Daoy (cell line): Measurements from ENCODE around the gene SAP25. TPM values are rescaled to one million over a fixed set of nuclear protein-coding genes. Genes with fewer than 3 reads are reported as not detected.

ENCODE experiments used
- DNase-seq: peaks from one replicate; pipeline ENCODE4 v3.0.0-alpha.2; 2015; ENCODE audit warnings: low read depth
- total RNA-seq: library from RNA; depleted of rRNA; stranded (reverse); fragments of >200 nt; shearing (Covaris generic); gene quantifications from 2 replicates; pipeline ENCODE4 v1.2.3, GENCODE V29; 2014

SAP25 gene
- total RNA-seq, 1 experiment from 2014 or later = 0.80 TPM

DNA sequence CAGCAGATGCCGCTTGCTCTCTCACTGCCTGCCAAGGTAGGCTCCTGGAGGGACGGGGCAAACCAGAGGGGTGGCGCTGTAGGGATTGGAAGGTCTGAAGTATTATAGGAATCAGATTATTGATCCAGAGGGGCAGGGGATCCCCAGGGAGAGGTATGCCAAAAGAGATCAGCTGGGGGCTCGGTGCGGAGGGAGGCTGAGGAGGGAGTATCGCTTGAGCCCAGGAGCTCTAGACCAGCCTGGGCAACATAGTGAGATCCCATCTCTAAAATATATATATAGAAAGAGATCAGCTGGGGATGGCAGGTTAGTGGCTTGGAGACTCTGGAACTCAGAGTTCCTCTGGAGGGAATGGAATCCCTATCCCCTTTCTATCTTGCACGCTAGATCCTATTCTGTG lies 21.5 kb upstream of the SAP25 start:
- no peak for DNase-seq

DNA sequence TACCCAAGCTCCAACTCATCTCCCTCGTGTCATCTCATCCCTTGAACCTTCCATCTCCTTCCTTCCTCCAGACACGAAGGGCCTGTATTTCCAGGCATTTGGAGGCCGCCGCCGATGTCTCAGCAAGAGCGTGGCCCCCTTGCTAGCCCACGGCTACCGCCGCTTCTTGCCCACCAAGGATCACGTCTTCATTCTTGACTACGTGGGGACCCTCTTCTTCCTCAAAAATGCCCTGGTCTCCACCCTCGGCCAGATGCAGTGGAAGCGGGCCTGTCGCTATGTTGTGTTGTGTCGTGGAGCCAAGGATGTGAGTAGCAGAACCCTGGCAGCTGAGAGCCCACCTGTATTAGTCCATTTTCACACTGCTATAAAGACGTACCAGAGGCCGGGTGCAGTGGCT lies 17.9 kb upstream of the SAP25 start:
- no peak for DNase-seq

DNA sequence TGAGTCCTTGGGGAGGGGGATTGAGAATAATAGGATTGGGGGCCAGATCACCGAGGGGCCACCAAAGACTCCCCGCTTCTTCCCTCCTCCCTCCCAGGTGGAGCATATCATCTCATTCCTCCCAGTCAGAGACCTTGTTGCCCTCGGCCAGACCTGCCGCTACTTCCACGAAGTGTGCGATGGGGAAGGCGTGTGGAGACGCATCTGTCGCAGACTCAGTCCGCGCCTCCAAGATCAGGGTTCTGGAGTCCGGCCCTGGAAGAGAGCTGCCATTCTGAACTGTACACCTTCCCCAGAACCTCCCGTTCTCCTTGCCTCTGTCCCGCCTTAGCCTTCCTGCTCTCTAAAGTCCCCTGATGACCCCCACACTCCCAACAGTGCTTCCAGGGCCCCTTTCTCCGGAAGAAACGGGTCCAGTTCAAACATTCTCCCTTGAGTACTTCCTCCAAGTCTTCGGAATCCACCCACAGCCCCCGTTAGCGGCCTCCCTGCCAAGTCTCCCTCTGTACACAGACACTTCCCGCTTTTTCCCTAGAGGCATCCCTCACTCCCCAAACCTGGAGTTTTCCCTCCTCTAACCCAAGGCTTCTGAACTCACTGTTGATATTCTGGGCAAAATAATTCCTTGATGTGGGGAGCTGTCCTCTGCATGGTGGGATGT lies 16.5 kb upstream of the SAP25 start:
- DNase-seq = no peak

DNA sequence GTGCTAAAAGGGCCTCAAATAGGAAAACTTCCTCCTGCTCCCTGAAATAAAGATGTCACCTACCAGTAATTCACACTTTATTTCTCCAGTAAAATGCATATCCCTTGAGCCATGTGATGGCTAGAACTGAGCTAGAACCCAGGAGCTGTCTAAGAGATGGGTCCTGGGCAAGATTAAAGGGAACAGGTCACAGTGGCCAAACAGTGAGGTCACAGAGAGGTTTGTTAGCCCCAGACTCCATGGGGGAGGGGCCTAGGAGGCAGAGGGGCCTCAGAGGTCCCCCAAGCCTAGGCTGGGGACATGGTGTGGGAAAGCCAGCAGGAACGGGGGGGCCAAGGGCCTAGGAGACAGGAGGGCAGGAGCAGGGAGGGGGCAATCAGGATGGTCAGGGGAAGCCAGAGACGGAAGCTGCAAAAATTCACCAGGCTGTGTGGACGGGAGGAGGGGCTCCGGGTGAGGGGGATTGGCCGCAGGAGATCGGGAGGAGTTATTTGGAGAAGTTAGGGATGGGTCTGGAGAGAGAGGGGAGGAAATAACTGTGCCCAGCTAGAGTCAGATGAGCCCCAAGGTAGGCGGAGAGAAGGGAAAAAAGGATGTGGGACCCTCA lies 15.7 kb upstream of the SAP25 start:
- DNase-seq = no peak

DNA sequence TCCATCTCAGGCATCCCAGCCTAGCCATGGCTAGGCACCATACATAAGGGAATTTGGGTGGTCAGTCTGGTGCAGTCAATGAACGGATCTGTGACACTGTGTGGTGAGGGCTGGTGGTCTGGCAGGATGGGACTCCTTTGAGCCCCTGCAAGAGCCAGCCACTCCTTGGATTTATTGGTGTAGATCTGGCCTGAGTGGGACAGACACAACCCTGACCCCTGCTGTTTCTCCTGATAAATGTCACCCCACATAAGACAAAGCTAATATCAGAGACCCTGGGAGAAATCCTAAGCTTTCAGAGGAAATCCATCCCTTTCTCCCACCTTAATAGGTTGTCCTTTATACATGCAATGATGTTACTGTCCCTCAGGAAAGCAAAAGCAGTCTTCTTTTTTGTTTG lies 14.7 kb upstream of the SAP25 start:
- DNase-seq = peak; percentile 40

DNA sequence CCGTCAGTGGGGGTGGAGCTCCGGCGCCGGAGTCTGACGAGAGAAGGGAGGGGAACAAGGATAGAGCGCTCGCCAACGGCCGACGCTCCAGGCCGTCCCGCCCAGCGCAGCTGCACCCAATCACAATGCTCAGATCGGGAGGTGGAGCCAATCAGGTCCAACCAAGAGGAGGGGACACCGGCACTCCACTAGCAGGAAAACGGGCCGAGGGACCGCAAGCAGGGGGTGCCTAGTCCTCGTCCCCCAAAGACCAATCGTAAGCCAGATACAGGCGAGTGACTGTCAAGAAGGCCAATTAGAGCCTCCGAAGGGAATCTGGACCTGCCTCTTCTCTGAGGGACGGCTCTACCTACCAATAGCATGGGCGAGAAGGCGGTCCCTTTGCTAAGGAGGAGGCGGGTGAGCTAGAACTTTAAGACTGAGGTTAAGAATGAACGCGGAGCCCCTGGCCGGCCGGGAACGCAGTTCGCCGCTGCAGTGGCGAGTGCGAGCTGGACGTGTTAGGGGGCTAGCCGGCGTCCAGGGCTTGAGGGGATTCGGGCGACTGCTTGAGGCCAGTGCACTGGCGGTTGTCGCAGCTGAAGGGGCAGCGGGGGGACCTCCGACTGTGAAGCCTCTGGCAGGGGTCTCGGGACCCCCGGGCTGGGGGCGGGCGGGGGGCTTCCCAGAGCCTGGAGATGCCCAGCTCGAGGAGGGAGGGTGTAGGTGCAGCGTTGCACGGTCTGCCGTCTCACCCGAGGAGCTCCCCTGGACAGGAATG lies 12.7 kb upstream of the SAP25 start, which contains the start of gene FBXO24:
FBXO24 (plus strand) TSS at position 63 of the 760 bp plus-strand sequence; CDS start at position 361, 298 bp downstream.
- DNase-seq = peak; percentile 100

DNA sequence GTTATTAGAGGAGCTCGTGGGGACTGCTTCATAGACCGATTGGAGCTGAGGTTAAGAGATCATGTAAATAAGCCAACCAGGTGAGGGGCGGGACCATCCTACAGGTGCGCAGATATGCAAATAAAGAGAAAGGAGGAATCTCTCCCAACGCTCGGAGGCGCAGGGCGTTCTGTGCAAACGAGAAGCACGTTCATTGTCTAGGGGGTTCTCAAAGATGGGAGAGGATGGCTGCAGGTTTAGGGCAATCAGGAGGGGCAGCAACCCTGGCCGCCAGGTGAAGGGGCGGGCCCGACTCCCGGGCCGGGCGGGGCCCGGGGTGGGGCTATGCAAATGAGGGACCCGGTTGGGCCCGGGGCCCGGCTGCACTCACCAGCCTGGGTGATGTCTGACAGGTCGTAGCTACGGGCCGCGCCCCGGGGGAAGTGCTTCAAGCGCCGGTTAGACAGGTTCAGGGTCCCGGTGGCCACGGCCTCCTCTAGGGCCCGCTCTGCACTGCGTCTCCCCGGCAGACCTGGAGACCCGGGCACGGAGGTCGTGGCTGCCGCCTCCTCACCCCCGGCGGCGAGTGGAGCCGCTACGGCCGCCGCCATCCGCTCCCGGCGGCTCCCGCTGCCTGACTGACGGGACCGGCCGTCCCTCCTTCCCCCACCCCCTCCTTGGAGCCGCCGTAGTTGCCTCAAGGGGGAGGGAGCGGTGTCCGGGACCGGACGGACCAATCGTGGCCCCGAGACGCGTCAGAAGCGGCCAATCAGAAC lies 12.0 kb upstream of the SAP25 start, which contains the start of gene LRCH4:
LRCH4 (minus strand) TSS at position 619 of the 755 bp plus-strand sequence; CDS start at position 590, 29 bp downstream.
- DNase-seq = no peak

DNA sequence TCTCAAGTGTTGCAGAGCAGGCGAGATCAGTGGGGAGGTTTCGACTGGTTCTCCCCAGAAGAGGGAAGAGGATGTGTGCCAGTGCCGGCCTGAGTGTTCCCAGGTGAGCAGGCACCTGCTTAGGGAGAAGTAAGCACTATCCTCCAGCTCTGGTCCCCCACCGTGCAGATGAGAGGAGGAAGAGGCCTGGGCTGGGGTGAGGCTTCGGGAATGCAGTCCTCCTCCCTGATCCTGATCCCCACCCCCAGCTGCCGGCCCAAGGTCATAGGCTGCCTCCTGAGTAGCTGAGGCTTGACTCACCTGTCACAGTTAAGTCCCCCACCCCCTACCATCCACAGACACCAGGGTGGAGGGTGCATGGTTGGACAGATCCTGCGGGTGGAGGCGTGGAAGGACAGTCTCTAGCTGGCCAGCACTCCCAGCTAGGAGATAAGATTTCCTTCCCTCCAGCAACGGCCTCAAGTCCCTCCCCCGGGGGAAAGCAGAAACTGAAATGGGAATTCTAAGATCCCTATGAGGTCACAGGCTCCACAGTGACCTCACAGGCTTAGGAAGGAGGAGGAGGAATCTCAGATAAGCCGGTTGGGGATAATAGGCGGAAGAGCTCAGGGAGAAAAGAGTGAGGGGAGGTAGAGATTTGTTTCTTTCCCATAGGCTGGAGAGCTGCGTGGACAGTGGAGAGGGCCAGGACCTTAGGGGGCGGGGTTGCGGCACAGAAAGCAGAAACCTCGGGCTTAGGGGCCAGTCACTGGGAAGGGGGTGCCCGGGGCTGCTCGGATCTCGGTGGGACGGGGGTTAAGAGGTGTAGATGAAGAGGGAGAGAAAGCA lies 11.2 kb upstream of the SAP25 start:
- DNase-seq = peak; percentile 47

DNA sequence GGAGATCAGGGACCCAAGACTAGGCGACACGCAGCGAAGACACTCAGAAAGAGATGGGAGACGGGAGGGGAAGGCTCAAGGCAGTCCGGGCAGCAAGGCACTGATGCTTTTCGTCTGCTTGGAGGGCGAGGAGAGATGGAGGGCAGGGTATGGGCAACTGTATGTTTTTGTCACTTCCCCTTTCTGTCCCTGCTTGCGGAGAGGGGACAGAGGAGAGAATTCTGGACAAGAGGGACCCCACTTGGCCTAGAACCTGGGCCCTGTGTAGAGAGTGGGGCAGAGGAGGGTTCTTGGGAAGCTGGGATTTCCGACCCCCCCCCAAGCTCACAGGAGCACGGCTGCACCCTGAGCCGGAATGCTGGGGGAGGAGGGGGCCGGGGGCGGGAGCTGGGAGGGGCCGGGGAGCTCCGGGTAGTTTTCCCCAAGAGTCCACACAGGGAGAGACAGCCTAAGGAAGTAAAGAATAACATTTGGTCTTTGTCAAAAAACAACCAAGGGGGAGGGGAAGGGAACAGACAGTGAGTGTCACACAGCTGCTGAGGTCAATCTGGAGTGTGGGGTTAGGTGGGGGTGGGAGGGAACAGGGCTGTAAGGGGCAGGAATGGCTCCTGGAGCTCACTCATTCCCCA lies 10.5 kb upstream of the SAP25 start:
- no peak for DNase-seq

DNA sequence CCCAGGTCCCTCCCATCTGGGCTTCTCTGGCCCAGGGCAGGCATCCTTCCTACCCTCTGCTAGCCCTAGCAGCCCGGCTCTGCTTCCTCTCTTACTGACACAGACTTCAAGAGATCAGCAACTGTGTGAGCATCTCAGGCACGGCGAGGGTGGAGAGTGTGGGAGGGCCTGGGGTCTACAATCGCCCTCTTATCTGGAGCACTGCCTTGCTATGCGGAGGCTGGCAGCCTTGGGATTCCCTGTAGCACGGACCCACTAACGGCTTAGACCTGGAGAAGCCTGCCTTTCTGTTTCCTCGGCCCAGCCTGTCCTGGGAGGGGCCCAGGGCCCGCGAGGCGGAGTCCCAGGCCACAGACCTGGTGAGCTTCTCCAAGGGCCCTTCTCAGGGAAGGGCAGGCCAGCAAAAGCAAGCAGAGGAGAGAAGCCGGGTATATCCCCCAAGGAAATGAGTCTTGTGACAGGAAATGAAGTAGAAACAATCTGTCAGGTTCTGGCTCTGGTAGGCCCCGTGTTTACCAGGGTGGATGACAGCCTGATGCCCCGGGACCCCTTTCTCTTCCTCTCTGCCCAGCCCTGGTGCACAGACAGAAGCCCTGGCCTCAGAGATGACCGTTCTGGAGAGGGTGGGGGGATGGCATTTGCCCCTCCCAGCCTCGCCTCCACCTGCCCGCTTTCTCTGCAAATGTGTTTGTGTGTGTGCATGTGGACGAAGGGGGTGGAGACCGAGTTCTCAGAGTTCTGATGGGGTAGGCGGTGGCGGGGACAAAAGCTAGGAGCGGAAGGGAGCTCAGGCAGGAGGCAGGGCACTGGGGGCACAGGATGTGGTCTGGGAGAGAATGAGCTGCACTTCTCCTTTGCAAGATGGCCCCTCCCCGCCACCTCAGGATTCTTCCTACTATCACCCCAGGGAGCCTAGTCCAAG lies 9.7 kb upstream of the SAP25 start:
- no peak for DNase-seq

DNA sequence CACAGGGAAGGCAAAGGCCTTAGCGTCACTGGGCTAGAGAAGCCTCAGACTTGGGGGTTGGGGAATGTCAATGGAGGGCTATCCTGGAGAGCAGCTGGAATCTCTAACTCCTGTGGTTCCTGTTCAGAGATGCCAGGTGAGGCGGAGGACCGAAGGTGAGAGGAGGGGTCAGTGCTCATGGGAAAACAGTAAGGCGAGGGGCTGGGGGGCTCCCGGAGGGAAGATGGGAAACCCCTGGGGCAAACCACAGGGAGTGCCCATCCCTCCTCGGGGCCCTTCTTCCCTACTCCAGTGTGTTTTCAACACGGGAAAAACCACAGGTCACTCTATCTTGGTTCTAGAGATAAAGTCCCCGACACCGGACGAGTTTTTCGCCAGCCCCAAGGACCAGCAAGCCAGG lies 8.9 kb upstream of the SAP25 start:
- DNase-seq = no peak

DNA sequence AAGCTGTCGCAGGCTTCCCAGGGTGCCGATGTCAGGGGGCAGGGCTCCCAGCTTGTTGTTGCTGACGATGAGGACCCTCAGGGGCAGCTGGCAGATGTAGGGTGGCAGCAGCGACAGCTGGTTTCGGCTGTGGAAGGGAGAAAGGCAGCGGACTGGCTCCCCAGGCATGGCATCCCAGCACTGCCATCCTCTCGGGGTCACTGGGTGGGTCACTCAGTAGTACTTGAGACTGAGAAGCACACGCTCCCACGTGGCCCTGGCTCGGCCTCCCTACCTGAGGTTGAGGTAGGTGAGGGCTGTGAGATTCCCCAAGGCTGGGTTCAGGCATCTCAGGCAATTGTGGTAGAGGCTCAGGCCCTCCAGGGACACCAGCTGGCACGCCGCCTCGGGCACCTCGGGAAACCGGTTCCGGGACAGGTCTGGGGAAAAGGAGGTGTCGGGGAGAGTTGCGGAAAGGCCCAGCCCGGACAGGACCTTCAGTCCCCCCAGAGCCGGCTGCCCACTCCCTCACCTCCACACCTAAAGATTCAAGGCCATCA lies 8.4 kb upstream of the SAP25 start:
- DNase-seq = no peak

DNA sequence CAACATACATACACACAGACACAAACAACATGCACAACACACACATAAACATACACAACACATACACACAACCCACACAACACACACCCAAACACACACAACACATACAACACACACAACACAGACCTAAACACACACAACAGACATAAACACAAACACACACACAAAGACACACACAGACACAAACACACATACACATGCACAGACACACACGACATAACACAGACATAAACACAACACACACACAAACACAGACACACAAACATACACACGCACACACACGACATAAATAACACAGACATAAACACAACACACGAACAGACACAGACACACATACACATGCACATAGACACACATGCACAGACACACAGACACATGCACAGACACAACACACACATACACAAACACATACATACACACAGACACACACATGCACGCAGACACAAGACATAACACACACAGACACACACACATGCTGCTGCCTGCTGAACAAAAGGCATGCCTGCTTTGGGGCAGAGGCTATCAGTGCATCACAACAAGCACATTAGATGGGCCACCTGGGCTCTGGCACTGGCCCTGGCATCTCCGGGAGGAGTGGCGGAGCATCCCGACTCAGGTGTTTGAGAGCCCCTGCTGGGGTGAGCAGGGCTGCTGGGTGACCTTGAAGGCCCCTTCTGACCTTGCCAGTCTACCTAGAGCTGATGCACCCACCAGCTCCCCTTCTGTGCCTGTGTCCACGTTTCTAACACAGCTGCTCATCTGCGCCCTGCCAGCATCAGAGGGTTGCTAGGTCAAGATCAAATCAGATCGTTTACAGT lies 7.0 kb upstream of the SAP25 start:
- DNase-seq = no peak

DNA sequence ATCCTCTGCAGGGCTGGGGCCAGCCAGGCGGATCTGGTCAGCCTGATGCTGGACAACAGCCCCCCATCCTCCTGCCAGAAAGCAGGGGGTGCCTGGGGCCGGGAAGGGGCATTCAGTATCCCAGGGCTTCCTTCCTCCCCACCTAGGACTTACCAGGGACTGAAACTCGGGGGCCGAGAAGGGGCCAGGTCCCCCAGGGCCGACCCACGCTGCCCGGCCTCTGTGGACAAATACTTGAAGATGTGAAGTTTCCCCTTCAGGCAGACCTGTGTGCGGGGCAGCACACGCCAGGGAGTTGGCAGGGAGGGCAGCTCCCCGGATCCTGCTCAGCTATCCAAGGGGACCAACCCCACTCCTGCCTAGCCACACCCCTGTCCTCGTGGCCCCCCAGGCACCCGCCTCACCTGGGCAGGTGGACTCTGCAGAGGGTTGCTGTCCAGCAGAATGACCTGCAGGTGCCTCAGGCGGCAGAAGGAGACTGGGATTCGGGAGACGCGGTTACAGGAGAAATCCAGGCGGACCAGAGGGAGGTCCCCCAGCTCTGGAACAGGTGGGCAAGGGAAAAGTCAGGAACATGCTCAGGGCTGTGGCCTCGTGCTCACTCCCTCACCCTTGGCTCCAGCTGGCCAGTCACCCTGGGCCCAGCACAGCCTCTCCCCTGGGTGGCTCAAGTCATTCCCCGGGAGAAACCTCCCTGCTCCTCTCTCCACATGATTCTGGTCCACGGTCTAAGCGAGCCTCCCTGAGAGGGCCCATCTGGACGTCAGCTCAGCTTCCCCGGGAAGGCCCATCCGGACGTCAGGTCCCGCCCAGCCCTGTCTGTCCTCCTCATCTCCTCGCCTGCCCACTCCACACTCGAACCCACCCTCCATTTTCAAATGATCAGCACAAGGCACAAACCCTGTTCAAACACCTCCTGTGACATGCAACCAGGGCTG lies 4.8 kb upstream of the SAP25 start:
- DNase-seq = no peak

DNA sequence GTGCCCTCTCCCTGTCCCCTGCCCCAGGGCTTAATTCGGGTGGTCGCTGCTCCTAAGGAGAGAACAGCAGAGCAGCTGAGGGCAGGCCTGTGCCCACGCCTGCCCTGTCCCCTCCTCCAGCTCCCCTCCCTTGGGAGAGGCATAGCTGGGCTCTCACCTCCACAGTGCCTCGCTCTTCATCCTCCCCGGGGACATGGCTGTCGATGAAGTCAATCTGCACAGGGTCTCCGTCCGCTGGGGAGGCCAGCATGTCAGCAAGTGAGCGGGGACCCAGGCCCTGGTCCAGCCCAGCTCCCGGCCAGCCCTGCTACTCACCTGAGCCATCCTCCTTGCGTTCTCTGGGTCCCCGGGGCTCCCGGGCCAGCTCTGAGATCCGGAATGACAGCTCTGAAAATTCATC lies 3.8 kb upstream of the SAP25 start:
- DNase-seq = no peak

DNA sequence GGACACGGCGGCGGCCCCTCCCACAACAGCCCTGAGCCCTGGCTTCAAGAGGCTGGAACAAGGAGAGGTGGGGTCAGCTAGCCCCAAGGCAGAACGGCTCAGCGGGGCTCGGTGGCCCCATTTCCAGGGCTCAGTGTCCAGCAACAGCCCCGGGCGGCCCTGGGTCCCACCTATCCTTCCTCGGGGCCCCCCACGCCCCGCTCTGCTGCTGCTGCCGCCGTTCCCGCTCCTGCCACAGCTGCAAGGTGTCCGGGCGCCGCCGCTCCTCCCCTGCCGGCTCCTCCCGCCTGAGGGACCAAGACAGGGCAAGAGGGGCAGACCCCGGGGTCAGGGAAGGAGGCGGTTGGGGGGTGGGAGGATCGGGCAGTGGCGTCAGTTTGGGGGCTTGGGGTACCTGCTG lies 3.4 kb upstream of the SAP25 start:
- DNase-seq = no peak

DNA sequence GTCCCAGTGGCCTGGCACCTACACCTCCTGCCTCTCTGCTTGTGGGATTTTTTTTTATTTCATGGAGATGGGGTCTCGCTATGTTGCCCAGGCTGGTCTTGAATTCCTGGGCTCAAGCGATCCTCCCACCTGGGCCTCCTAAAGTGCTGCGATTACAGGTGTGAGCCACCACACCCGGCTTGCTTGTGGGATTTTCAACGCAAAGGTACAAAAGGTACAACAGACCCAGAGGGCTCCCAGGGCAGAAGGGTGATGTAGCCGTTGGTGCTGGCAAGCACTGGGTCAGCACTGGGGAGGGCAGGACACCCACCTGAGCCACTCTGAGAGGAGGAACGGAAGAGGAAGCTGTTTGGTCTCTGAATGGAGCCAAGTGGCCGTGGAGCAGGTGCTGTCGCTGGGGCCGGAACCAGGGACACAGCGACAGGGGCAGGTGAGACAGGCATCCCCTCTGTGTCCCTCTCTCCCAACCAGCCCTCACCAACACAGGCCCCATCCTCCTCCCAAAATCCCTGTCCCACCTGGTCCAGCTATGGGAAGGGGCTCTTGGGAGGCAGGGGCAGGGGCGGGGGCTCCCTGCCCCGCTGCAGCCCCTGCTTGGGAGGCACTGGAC lies 2.8 kb upstream of the SAP25 start:
- DNase-seq = no peak
